ENCODE data around the gene TUSC2. TPM values are rescaled to one million over a fixed set of nuclear protein-coding genes. Genes with fewer than 3 reads are reported as not detected.
"Not testable (repeated sequence)": the region's sequence is repeated elsewhere in the genome, so short reads cannot be mapped to it uniquely, and the experiment has no call there.

Gene TUSC2
- total RNA-seq, 1 donor from 2014 or later, result 20.8 TPM

DNA sequence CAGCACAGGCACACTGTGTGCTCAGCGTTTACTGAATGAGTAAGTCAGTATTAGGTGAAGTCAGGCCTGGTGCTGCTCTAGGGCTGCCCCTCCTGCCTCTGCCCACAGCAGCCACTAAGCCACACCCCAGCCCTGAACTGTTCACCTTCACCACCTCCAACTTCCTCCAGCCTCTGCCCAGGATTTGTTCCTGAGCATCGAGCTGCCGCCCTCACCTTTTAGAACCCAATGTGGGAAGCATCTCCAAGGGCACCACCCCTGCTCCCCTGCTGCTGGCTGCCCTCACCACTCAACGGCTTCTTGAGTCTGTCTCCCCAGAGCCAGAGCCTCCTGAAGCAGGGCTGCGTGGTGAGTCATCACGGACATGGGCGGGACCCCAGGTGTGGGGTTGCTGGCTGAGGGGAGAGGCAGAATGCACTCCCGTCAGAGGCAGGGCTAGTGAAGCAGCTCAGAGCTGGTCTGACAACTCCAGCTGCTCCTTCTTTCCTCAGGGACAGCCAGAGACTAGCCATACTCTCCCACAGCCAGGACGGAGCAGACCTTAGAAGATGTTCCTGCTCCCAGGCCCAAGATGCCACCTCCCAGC lies 11.3 kb downstream of the TUSC2 start:
- peak; percentile 75 for DNase-seq

DNA sequence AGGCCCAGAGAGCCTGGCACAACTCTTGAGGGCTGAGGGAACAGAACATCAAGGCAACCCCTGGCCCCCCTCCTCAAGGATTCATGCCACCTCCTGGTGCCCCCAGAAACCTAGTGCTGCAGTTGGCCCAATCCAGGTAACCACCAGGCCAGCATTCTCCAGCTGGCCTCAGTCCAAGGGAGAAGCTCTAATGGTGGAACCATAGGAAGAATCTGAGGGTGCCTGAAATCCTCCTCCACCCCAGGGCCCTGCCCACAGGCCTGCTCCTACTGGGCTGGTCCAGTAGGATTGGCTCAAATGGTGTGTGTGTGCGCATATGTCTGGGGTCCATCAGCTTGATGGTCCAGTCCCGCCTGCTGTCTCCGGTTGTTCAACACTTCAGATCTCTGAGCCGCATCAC lies 13.2 kb downstream of the TUSC2 start:
- no peak for DNase-seq

DNA sequence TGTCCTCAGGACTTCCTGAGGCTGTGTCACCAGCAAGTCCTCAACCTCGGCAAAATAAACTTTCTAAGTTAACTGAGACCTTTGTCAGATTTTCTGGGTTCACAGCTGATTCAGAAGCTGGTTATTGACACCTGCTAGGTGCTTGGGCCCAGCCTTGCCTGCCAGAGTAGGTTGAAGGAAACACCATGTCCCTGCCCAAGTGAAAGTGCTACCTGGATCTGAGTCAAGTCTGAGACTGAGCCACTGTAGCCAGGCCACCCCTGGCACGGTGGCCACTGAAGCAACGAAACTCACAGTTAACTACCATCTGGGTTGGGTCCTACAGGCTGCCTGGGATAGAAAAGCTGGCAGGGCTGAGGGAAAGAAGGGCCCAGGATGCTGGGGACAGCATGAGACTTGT lies 13.7 kb downstream of the TUSC2 start:
- no peak for DNase-seq

GRCh38 chr3:50312041-50312440 lies 16.0 kb downstream of the TUSC2 start:
- not testable (repeated sequence) for DNase-seq

DNA sequence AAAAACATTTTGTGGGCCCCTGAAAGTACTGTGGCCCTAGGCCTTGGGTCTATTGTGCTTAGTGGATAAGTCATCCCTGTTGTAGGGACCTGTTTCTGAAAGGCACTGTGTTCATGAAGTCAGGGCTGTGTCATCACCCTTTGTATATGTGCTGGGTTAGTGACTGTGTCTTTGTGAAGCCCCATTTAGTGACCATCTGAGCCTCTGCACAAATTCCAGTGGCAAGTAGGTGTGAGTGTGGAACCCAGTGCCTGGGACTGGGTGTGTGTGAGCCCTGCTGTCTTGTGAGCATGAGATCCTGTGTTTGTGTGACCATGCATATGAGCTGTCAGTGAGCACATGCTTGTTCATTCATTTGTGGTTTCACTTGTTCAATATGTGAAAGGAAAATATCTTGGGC lies 23.4 kb downstream of the TUSC2 start:
- DNase-seq, result no peak

GRCh38 chr3:50303013-50303815 lies 24.8 kb downstream of the TUSC2 start, which contains the start of gene HYAL1:
Gene HYAL1, minus strand, starts transcription at chr3:50303574. Its CDS starts 618 bp downstream, at chr3:50302956.
- peak; percentile 58 for DNase-seq

DNA sequence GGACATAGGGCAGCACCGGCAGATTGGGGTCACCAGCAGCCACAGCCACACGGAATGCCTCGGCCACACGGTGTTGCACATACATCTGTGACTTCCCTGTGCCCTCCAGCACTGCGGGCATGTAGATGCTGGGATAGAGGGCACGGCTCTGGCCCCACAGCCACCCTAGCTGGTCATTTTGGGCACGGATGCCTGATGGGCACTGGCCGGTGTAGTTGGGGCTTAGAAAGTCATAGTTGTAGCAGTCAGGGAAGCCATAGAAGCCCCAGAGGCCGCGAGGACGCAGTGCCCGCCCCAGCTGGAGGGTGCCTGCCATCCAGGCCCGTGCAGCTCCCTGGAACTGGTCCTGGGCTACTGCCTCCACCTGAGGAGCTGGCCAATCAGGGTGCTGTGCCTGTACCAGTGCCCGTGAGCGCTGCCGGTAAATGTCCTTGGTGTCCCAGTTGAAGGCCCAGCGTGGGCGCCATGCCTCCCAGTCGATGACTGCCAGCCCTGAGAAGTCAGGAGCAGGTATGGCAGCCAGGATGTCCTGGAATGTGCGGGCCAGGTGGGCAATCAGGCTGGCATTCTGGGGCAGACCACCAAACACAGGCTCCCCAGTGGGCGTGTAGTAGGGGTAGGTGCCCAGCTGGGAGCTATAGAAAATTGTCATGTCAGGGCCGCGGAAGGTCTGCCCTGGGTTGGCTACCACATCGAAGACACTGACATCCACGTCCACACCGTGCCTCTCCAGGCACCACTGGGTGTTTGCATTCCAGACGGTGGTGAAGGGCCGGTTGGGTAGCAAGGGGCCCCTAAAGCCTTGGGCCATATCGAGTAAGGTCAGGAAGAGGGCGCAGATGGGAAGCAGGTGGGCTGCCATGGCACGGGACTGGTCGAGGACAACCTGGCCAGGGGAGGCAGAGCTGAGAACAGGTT lies 25.7 kb downstream of the TUSC2 start:
- DNase-seq, result no peak

GRCh38 chr3:50300681-50301254 lies 27.3 kb downstream of the TUSC2 start:
- no peak for DNase-seq

GRCh38 chr3:50299929-50300680 lies 27.9 kb downstream of the TUSC2 start:
- DNase-seq, result peak; percentile 74

GRCh38 chr3:50299638-50299928 lies 28.4 kb downstream of the TUSC2 start:
- no peak for DNase-seq

DNA sequence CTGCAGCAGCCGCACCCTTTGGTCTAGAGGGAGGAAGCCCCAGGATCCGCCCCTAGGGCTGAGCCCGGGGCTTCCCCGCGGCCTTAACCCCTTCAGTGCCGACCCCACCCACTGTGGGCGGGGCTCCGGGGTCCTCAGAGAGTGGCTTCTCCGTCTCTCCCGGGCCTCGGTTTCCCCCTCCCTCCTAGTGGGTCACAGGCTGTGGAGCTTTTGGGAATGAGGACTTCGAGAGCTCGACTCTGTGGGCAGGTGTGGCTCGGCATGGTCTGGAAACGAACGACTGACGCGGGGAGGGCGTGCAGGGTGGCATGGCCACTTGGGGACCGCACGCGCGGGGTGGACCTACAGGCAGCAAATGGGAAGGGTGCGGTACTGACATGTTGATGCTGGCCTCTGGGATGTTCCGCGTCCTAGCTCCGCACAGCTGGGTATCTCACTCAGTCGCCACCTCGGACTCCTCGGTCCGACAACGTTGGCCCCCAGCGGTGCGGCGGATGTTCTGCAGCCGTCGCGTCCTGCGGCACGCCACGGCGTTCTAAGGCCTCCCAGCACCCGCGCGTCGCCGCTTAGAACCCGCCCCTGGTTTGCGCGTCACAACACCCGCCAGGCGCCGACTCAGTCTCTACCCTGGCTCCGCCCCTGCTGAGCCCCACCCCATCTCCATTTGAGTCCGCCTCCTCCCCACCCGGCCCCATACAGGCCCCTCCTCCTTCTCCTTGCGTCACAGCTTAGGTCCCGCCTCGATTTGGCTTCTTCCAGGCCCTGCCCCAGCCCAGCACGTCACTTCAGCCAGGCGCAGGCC lies 29.0 kb downstream of the TUSC2 start, which contains the start of the genes HYAL3 and NAA80:
TSS of gene HYAL3 (minus strand) at position 570 of the 802 bp plus-strand sequence. CDS start 3,803 bp downstream, outside the sequence.
TSS of gene NAA80 (minus strand) at position 570 of the 802 bp plus-strand sequence. CDS start 1,942 bp downstream, outside the sequence.
- DNase-seq, result peak; percentile 100

DNA sequence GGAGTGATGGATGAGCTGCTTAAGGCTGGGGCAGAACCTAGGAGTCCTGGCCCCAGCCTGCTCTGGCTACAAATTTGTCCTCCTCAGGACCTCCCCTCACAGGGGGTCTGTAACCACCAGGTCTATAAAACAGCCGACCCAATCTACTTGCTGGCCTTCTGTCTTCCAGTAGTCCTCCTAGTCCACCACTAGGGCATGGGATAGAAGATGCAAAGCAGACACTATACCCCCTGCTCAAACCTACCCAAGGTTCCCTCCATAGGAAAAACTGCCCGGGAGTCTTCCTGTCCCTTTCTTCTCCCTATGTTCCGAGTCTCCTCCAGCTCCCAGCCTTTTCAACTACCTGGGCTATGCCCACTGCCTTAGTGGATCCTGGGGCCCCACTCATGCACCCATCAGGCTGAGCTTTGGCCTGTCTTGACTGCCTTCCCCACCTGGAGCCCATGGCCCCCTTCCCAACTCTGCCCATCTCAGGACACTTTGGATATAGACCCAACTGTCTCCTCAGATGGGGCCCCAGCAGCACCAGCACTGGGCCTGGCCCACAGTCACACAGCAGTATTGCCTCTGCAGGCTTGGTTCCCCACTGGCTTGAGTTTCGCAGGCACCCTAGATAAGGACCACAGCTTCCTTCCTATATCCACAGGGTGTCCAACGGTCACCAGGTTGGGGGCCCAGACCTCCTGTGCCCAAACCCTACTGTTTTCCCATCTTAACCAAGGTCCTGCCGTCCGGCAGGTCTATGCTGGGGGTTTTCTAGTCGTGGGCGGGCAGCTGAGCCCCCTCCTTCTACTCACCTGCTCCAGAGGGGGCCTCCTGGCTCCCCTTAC lies 29.9 kb downstream of the TUSC2 start:
- no peak for DNase-seq

DNA sequence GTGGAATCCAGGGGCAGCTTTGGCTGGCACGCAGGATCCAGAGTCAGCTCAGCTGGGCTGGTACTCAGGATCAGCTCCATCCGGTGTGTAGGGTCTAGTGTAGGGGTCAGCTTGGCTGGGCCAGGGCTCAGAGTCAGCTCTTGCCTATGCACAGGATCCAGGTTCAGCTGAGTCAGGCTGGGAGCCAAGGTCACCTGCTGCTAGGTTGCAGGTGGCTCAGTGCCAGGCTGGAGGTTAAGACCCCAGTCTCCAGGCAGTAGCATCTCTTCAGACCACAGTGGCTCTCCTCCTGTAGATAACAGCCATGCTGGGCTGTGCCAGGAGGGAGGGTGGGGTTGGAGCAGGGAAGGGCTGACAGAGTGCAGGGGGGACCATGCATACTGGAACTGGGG lies 30.6 kb downstream of the TUSC2 start:
- DNase-seq, result no peak

DNA sequence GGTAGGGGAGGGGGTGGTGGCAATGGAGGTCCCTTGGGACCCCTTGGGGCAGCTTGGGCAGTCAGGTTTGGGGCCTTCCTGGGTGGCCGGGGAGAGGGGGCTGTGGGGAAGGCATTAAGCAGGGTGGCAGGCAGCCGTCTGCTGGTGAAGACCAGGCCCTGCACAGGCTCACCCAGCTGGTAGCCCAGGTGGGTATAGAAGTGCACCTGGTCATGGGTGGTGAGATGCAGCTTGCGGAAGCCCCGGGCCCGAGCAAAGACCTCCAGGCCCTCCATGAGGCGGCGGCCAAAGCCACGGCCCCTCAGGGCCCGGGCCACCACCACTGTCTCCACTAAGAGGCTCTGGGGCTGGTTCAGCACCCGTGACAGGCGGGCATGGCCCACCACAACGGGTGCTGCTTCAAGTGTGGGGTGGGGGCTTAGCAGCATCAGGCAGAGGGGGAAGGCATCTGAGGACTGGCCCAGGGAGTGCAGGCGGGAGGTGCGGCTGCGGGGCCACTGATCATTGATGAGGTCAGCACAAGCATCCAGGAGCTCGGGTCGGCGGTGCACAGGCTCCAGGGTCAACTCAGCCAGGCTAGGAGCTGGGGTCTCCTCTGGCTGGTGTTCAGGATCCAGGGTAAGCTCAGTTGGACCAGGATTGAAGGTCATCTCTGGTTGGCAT lies 31.2 kb downstream of the TUSC2 start:
- DNase-seq, result no peak

DNA sequence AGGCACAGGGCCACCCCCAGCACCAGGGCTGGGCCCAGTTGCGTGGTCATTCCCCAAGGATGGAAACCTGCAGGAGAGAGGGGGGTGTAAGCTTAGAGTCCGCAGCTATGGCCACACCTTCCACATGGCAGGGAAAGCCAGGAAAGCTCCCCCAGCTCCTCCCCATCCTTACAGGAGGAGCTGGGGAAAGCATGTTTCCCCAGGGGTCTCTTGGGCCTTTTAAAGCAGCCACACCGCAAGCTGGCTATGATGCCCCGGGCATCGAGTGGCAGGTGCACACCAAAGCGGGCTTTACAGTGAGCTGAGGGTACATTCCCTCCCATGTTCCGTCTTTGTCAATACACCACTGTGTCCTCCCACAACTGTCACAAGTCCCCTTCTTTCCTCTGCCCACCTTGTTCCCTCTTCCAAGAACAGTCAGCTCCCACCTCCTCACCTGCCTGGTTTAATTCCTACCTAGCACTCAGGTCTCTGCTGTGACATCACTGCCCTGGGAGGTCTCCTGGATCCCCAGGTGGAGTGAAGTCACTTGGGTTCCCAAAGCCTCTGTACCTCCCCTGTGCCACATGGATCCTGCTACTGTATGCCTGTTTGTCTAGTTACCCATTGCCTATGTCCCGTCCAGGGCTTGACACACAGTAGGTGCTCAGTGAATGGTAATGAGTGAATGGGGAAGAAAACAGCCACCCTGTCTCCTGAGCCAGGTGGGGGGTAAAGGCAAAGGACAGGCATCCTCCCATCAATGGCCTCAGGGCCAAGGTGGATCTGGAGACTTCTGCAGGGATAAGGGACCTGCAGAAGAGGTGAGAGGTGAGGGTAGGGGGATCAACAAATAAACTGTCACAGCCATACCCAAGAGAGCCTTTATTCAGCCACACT lies 32.2 kb downstream of the TUSC2 start:
- no peak for DNase-seq

- DNase-seq, result no peak
Observed at GRCh38 chr3:50294492-50295403, 33.3 kb downstream of the TUSC2 start.

- no peak for DNase-seq
Observed at GRCh38 chr3:50294089-50294488, 33.9 kb downstream of the TUSC2 start.

Measured in dermis blood vessel endothelial cell (primary cell).